Ascending aorta (tissue), 2 donors: ENCODE measurements around the gene RPS6KA2. TPM values are rescaled to one million over a fixed set of nuclear protein-coding genes. Genes with fewer than 3 reads are reported as not detected.

ENCODE experiments used
- DNase-seq, 2 donors: peaks; one replicate each; pipeline ENCODE4 v3.0.0-alpha.2; 2019; ENCODE audit warnings: low spot score in 2 of 2
- H3K27ac ChIP-seq, 2 donors: fragments of 200-600 bp; sonication (generic); one replicate each; pipeline ENCODE4 v1.5.1; 2016 to 2017; ENCODE audit warnings: mild to moderate bottlenecking in 1 of 2
- H3K27me3 ChIP-seq: fragments of 200-600 bp; sonication (generic); one replicate; pipeline ENCODE4 v1.5.1; 2017
- H3K36me3 ChIP-seq, 2 donors: fragments of 200-600 bp; sonication (generic); one replicate each; pipeline ENCODE4 v1.5.1; 2016
- H3K4me1 ChIP-seq, 2 donors: fragments of 200-600 bp; sonication (generic); one replicate each; pipeline ENCODE4 v1.5.1; 2016 to 2017; ENCODE audit warnings: mild to moderate bottlenecking in 1 of 2
- H3K4me3 ChIP-seq, 2 donors: fragments of 200-600 bp; sonication (generic); one replicate each; pipeline ENCODE4 v1.5.1; 2016 to 2017; ENCODE audit warnings: mild to moderate bottlenecking in 1 of 2
- H3K9me3 ChIP-seq, 2 donors: fragments of 200-600 bp; sonication (generic); one replicate each; pipeline ENCODE4 v1.5.1; 2016
- intact Hi-C: fragments of 100-400 bp; cut with DNase I; formaldehyde crosslinking; loops from one replicate; pipeline ENCODE4 v1.15.1; 2023
- total RNA-seq: library from RNA; depleted of rRNA; stranded (reverse); fragments of >200 nt; gene quantifications from one replicate; pipeline ENCODE4 v1.1.0, GENCODE V29; 2016
- TF ChIP-seq, protein P1 (sequence below), 3 experiments: fragments of 200-600 bp in 2 of 3; fragments of 450-650 bp in 1 of 3; sonication (generic) in 2 of 3; IDR thresholded peaks; one replicate each; pipeline ENCODE4 v1.5.1; 2016 to 2019; ENCODE audit warnings: antibody characterized with exemption in 3 of 3, mild to moderate bottlenecking in 1 of 3, moderate library complexity in 1 of 3

RPS6KA2 gene
- total RNA-seq, 1 donor from 2014 or later: 196 TPM

DNA sequence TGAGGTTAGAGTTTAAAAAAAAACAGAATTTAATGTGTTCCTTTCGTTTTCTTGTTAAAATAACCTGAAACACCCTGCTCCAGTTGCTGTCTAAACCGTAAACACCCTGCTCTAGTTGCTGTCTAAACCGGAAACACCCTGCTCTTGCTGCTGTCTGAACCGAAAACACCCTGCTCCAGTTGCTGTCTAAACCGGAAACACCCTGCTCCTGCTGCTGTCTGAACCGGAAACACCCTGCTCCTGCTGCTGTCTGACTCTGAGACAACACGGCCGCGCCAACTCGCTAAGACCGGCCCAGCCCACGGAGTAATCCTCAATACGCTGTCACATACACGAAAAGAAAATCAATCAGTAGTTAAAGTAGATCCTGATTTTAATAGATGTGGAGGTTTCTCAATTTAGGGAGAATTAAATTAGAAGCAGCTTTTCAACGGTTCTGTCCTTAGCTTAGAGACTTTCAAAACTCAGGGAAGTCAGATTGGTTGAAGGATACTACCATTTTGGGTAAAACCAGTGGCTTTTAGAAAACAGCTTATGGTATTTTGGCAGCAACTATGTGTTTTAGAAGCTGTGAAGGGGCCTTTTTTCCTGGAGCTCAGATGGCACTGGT is 138.9 kb downstream of the RPS6KA2 start:
- TF ChIP-seq, protein P1, sequence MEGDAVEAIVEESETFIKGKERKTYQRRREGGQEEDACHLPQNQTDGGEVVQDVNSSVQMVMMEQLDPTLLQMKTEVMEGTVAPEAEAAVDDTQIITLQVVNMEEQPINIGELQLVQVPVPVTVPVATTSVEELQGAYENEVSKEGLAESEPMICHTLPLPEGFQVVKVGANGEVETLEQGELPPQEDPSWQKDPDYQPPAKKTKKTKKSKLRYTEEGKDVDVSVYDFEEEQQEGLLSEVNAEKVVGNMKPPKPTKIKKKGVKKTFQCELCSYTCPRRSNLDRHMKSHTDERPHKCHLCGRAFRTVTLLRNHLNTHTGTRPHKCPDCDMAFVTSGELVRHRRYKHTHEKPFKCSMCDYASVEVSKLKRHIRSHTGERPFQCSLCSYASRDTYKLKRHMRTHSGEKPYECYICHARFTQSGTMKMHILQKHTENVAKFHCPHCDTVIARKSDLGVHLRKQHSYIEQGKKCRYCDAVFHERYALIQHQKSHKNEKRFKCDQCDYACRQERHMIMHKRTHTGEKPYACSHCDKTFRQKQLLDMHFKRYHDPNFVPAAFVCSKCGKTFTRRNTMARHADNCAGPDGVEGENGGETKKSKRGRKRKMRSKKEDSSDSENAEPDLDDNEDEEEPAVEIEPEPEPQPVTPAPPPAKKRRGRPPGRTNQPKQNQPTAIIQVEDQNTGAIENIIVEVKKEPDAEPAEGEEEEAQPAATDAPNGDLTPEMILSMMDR (IDR thresholded peaks at IDR 0.05): no peak
- no peaks in the 10 kb centered on the region for H3K9me3 ChIP-seq
- H3K4me3 ChIP-seq: no peak overlapping the region
- peak; percentile 36 to 79 for DNase-seq
- H3K27ac ChIP-seq: no peak overlapping the region
- peaks cover 2 to 19% of the 10 kb centered on the region in 2 donors for H3K36me3 ChIP-seq
- H3K27me3 ChIP-seq: no peaks in the 10 kb centered on the region
- intact Hi-C loops: no loop called here
- H3K4me1 ChIP-seq: no peaks in the 10 kb centered on the region

DNA sequence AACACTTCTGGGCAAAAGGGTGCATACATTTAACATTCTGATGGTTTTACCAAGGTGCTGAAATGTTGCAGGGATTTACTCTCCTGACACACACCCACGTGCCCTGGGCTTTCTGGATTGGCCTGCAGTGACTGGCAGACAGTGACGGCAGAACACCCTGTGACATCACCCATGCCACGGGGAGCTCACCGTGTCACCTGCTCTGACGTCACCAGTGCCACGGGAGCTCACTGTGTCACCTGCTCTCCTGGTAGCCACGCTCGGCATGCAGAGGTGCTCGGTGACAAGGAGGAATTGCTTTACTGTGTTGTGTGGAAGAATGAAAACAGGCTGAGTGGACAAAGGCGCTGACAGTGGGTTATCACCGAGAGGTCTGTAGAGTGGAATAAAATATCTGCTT is 139.9 kb downstream of the RPS6KA2 start:
- Histone ChIP-seq H3K36me3 (peaks cover 0 to 17% of the 10 kb centered on the region in 2 donors), H3K27me3 (no peaks in the 10 kb centered on the region), H3K27ac (no peak overlapping the region), H3K9me3 (no peaks in the 10 kb centered on the region), H3K4me3 (no peak overlapping the region), H3K4me1 (no peaks in the 10 kb centered on the region)
- intact Hi-C loops: no loop called here
- TF ChIP-seq, protein P1 (IDR thresholded peaks at IDR 0.05): no peak
- no peak for DNase-seq

DNA sequence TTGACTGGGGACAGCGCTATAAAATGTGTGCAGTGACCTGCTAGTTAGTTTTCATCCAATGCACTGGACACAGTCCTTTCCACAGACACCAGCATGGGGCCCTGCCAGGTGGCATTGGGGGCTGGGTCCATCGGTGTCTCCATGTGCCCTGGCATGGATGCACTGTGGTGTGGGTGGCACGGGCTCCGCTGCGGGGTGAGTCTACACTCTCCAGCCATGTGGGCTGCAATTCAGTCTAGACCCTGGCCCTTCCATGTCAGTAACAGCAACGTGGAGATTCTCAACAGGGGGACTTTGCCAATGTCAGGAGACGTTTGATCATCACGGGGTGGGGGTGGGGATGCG is 140.5 kb downstream of the RPS6KA2 start:
- no peaks in the 10 kb centered on the region for H3K27me3 ChIP-seq
- no peak for DNase-seq
- H3K36me3 ChIP-seq: peaks cover 0 to 17% of the 10 kb centered on the region in 2 donors
- H3K4me3 ChIP-seq: no peak overlapping the region
- no peaks in the 10 kb centered on the region for H3K9me3 ChIP-seq
- H3K4me1 ChIP-seq: no peaks in the 10 kb centered on the region
- TF ChIP-seq, protein P1 (IDR thresholded peaks at IDR 0.05): no peak
- H3K27ac ChIP-seq: no peak overlapping the region
- intact Hi-C loops: no loop called here

DNA sequence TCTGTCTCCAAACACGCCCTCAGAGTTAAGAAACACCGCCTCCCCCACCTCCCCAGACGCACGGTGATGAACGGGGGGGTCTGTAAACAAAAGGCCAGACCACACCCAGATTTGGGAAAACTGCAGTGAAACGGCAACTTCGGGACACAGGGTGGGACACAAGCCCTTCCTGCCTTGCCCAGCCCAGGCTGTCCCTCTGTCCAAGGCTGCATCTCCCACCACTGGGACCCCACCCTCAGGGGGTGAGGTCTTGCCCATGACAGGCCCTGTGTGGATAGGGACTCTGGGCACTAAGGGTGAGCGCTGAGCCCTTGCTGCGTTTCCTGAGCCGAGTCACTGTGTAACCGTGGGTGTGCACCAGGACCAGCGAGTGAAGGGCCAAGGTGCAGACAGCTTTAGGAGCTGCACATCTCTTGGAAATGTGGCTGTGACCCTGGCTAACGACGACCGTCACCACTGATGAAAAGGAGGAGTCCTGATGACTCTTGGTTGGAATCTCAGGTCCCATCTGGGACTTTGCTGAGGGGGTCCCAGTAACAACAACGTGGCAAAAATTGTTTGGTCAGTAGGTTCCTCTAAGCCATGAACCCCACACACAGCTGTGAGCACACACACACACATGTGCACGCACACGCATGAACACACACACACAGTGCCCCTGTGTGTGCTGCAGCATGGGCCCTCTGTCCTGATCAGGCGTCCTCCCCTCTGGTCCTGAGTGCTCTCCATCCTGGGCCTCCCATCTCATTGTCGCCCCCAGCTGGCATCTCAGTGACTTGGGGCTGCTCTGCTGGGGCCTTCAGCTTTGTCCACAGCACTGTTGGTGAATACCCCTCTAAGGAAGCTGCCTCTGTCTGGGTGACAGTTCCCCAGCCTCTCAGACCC is 141.2 kb downstream of the RPS6KA2 start:
- no peak for DNase-seq
- Histone ChIP-seq H3K4me3 (no peak overlapping the region), H3K27me3 (no peaks in the 10 kb centered on the region), H3K27ac (no peak overlapping the region), H3K36me3 (peaks cover 0 to 17% of the 10 kb centered on the region in 2 donors), H3K9me3 (no peaks in the 10 kb centered on the region), H3K4me1 (no peaks in the 10 kb centered on the region)
- intact Hi-C loops: no loop called here
- TF ChIP-seq, protein P1 (IDR thresholded peaks at IDR 0.05): no peak

DNA sequence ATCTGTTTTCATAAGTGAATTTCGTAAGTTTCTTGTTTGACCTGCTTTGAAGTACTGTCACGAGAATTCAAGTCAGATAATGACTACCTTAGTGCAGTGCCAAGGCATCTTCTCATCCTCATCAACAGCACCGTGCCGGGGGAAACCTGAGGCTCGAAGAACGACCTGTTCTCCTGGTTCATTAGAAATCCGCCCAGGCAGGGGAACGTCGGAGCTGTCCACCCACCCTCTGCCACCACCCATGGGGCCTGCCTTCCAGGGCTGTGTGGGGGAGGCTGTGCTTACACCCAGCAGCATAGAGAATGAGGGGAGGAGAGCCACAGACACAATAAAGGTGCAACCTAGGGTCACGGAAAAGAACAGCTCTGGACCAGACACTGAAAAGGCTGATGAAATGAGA is 142.2 kb downstream of the RPS6KA2 start:
- Histone ChIP-seq H3K4me1 (no peaks in the 10 kb centered on the region), H3K27me3 (no peaks in the 10 kb centered on the region), H3K9me3 (no peaks in the 10 kb centered on the region), H3K36me3 (peaks cover 0 to 18% of the 10 kb centered on the region in 2 donors), H3K27ac (no peak overlapping the region), H3K4me3 (no peak overlapping the region)
- DNase-seq: no peak
- intact Hi-C loops: no loop called here
- TF ChIP-seq, protein P1 (IDR thresholded peaks at IDR 0.05): no peak
